Mesodermal cell (in vitro differentiated cells): Measurements from ENCODE around the gene MYLK2.
"Not testable (repeated sequence)": the region's sequence is repeated elsewhere in the genome, so short reads cannot be mapped to it uniquely, and the experiment has no call there.

Source experiments
- H3K27ac ChIP-seq: 2 replicates; pipeline ENCODE4 v1.7.0; 2013; ENCODE audit warnings: mild to moderate bottlenecking, low read depth, low read length, moderate library complexity; ENCODE audit not compliant: severe bottlenecking
- H3K36me3 ChIP-seq: 2 replicates; pipeline ENCODE4 v1.7.1; 2013; ENCODE audit warnings: mild to moderate bottlenecking, low read length, moderate library complexity; ENCODE audit not compliant: control insufficient read depth, insufficient read depth
- H3K4me1 ChIP-seq: one replicate; pipeline ENCODE4 v1.7.1; 2013; ENCODE audit warnings: mild to moderate bottlenecking, low read length; ENCODE audit not compliant: insufficient read depth, control insufficient read depth, poor library complexity, severe bottlenecking
- H3K4me3 ChIP-seq: 2 replicates; pipeline ENCODE4 v1.7.0; 2013; ENCODE audit warnings: low read length, control low read depth, mild to moderate bottlenecking; ENCODE audit not compliant: insufficient read depth, poor library complexity, severe bottlenecking; ENCODE audit errors: extremely low read depth
- H3K9me3 ChIP-seq: 2 replicates; pipeline ENCODE4 v1.7.1; 2013; ENCODE audit warnings: mild to moderate bottlenecking, low read length, moderate library complexity; ENCODE audit not compliant: control insufficient read depth
- WGBS, 2 experiments: methylation state at CpG; one replicate each; pipeline ENCODE4 v1.1.5; 2013; ENCODE audit warnings: missing lambda C conversion rate in 2 of 2; ENCODE audit not compliant: insufficient coverage in 2 of 2; 5-methylcytosine and 5-hydroxymethylcytosine counted together

MYLK2 gene

GRCh38 chr20:31801508-31801907, 17.6 kb upstream of the MYLK2 start:
- WGBS, 2 experiments, result 97% methylated on average over 5 to 6 of the region's 7 CpGs
- Histone ChIP-seq H3K4me3 (no peak overlapping the region), H3K9me3 (no peaks in the 10 kb centered on the region), H3K36me3 (peaks cover 76% of the 10 kb centered on the region), H3K4me1 (no peaks in the 10 kb centered on the region), H3K27ac (no peak overlapping the region)

DNA sequence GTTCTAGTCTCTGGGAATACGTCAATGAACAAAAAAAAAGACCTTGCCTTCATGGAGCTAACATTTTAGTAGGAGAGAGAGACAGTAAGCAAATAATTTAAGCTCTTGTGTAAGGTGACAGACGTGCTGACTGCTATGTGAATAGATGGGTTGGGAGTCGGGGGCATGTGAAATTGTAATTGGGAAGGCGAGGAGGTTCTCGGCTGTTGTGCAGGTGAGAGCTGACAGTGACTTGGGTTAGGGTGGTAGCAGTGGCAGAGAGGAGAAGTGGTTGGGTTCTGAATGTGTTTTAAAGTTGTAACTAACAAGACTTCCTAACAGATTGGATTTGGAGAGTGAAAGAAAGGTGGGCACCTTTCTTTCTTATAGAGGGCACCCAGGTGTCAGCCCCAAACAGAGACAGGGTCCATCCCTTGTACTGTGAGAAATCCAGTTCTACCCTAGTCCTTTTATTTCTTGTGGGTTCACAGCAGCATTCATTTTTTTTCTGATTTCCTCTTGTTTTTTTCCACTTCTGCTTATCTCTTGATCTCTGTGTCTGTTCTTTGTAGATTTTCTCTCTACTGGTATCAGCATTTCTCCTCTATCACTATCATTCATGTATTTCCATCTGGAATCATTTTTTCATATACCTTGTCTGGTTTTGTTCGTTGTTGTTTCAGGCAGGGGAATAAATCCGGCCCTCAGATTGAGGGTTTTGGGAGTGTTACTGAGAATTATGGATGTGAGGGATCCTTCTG, 15.4 kb upstream of the MYLK2 start:
- Histone ChIP-seq H3K4me1 (no peaks in the 10 kb centered on the region), H3K27ac (no peak overlapping the region), H3K9me3 (no peaks in the 10 kb centered on the region), H3K4me3 (no peak overlapping the region), H3K36me3 (peaks cover 72% of the 10 kb centered on the region)
- WGBS, 2 experiments, result 91 to 96% methylated on average over 5 of the region's 7 CpGs

- H3K27ac ChIP-seq, result no peak overlapping the region
- H3K36me3 ChIP-seq, result peaks cover 42% of the 10 kb centered on the region
- H3K9me3 ChIP-seq, result no peaks in the 10 kb centered on the region
- H3K4me3 ChIP-seq, result no peak overlapping the region
- 94 to 96% methylated on average over 6 to 7 of the region's 8 CpGs for WGBS, 2 experiments
- H3K4me1 ChIP-seq, result peaks cover 12% of the 10 kb centered on the region
These were observed 12.4 kb upstream of the MYLK2 start for GRCh38 chr20:31806564-31807355.

DNA sequence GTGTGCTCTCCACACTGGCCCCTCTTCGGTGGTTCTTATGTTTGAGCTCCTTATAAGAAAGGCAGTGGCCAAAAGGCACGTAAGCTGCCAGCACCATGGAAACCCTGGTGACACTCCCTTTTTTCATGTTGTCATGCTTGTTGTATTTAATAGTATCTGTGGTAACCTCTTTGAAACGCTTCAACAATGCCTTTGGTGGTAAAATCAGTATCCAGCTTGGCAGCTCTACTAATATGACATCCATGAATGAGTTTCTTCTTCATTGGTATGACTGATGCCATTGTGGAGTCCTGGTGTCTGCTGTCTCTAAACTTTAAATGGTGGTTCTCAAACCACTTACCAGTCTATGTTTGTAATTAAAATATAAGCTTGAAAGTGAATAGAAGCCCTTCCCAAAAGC, 10.7 kb upstream of the MYLK2 start:
- WGBS, 2 experiments, result 87 to 95% methylated on average over 2 to 3 of the region's 3 CpGs
- Histone ChIP-seq H3K4me1 (peaks cover 25% of the 10 kb centered on the region), H3K36me3 (peaks cover 25% of the 10 kb centered on the region), H3K9me3 (no peaks in the 10 kb centered on the region), H3K4me3 (no peak overlapping the region), H3K27ac (no peak overlapping the region)

DNA sequence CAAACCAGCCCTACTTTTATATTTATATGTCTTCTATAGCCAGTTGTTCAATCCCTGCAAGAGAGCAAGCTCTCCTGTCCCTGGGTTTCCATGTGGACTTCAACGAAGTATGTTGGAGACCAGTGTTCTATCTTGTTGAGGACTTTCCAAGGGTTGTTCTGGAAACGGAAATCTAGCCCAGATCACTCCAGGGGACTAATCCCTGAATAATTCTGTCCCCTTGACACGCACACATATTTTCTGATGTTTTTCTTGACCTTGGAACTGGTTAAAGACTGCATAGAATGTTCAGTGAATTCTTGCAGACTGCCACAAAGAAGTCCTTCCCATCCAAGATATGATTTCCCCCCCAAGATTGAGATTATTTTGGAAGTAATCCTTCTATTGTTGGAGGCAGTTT, 9.5 kb upstream of the MYLK2 start:
- peaks cover 25% of the 10 kb centered on the region for H3K4me1 ChIP-seq
- H3K36me3 ChIP-seq, result peaks cover 18% of the 10 kb centered on the region
- no peak overlapping the region for H3K4me3 ChIP-seq
- H3K27ac ChIP-seq, result no peak overlapping the region
- no peaks in the 10 kb centered on the region for H3K9me3 ChIP-seq
- WGBS, 2 experiments, result 82% methylated on average over 3 of the region's 3 CpGs; no CpG with 5 or more reads in 1 of the 2 experiments

- H3K4me3 ChIP-seq, result no peak overlapping the region
- H3K27ac ChIP-seq, result no peak overlapping the region
- WGBS, 2 experiments, result 90 to 94% methylated on average over 3 of the region's 4 CpGs
- peaks cover 16% of the 10 kb centered on the region for H3K36me3 ChIP-seq
- H3K4me1 ChIP-seq, result peaks cover 33% of the 10 kb centered on the region
- H3K9me3 ChIP-seq, result no peaks in the 10 kb centered on the region
These were observed 8.0 kb upstream of the MYLK2 start for GRCh38 chr20:31811198-31811597.

GRCh38 chr20:31811796-31812728, 7.1 kb upstream of the MYLK2 start:
- Histone ChIP-seq H3K36me3 (peaks cover 7% of the 10 kb centered on the region), H3K27ac (peak overlapping the region; percentile 59), H3K4me1 (peaks cover 33% of the 10 kb centered on the region), H3K9me3 (no peaks in the 10 kb centered on the region), H3K4me3 (no peak overlapping the region)
- WGBS, 2 experiments, result 90 to 94% methylated on average over 10 to 11 of the region's 15 CpGs

GRCh38 chr20:31813611-31814010, 5.5 kb upstream of the MYLK2 start:
- H3K4me1 ChIP-seq, result peaks cover 33% of the 10 kb centered on the region
- H3K27ac ChIP-seq, result no peak overlapping the region
- no peaks in the 10 kb centered on the region for H3K36me3 ChIP-seq

DNA sequence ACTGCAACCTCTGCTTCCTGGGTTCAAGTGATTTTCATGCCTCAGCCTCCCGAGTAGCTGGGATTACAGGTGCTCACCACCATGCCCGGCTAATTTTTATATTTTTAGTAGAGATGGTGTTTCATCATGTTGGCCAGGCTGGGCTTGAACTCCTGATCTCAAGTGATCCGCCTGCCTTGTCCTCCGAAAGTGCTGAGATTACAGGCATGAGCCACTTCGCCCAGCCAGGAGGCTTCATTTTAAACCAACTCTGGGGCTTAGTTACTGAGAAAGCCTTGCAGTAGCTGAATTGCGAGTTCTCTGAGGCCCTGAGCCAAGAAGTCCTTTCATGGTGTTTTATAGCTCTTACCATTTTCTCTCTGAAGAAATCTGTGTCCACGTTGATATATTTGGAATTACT, 5.0 kb upstream of the MYLK2 start:
- not testable (repeated sequence) for H3K27ac ChIP-seq, H3K4me3 ChIP-seq, H3K9me3 ChIP-seq, H3K36me3 ChIP-seq
- 92 to 97% methylated on average over 4 to 5 of the region's 7 CpGs for WGBS, 2 experiments
- peaks cover 33% of the 10 kb centered on the region for H3K4me1 ChIP-seq

More at GRCh38 chr20:31813611-31814010, 5.5 kb upstream of the MYLK2 start:
- Histone ChIP-seq H3K9me3 (no peaks in the 10 kb centered on the region), H3K4me3 (no peak overlapping the region)

DNA sequence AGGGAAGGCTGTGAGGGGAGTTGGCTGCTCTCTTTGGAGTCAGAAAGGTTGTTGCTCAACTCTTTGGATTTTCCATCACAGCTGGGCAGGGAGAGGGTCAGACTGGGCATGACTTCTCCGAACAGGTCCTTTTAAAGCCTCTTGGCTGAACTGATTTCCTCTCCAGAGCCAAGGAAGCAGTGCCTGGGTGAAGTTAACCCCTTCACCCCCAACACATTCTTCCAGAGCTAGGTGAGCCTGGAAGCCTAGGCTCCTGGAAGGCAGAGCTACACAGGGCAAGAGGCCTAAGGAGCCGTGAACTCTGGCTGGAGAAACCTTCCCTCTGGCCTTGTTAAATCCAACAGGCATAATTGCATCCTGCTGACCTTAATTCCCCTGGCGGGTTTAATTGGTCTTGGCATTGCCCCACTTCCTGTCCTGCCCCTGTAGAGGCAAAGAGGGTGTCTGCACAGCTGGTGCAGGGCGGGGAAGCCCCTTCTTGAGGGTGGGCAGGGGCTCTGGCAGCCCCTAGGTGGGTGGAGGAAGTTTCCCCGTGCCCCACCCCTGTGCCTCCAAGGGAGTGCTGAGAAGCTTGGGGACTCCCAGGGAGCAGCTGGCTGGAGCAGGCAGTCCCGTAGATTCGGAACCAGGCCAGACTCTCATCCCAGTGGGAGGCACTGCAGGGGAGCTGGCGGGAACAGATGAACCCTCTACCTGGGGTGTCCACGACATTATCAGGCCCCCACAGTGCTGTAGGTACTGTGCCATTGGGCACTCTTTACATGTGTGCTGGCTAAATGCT, 3.6 kb upstream of the MYLK2 start:
- H3K27ac ChIP-seq, result no peak overlapping the region
- no peaks in the 10 kb centered on the region for H3K36me3 ChIP-seq
- H3K4me1 ChIP-seq, result peaks cover 27% of the 10 kb centered on the region
- WGBS, 2 experiments, result 81 to 88% methylated on average over 7 of the region's 9 CpGs
- H3K9me3 ChIP-seq, result no peaks in the 10 kb centered on the region
- H3K4me3 ChIP-seq, result no peak overlapping the region
